Activated B cell treated with CpG ODN at 0.5 μM for 24 hours (primary cell): Measurements from ENCODE around the gene ST6GAL1. TPM values are rescaled to one million over a fixed set of nuclear protein-coding genes. Genes with fewer than 3 reads are reported as not detected.
A peak's percentile ranks its signal among the peaks of the same experiment; 100 is the strongest.

Experiments used
- ATAC-seq: fragments of 200-7000 bp; cut with Tn5 transposase; one replicate; pipeline ENCODE4 v1.10.0; 2021; ENCODE audit warnings: low read depth, mild to moderate bottlenecking, moderate library complexity
- CTCF ChIA-PET: fragments of 350-600 bp; sonication (Branson Sonifier 250); formaldehyde crosslinking; loops from one replicate; lab custom pipeline; 2021; ENCODE audit warnings: antibody characterized with exemption; lab: Charles Lee
- POLR2A ChIA-PET: fragments of 350-600 bp; sonication (Branson Sonifier 250); formaldehyde crosslinking; loops from one replicate; lab custom pipeline; 2021; ENCODE audit warnings: antibody characterized with exemption; lab: Charles Lee
- DNase-seq: peaks from one replicate; pipeline ENCODE4 v3.0.0; 2022
- H3K27ac Mint-ChIP-seq: one replicate; pipeline ENCODE4 v1.8.0; 2020; ENCODE audit warnings: mixed read lengths
- H3K27me3 Mint-ChIP-seq: one replicate; pipeline ENCODE4 v1.8.0; 2021; ENCODE audit warnings: mixed read lengths
- H3K36me3 Mint-ChIP-seq: one replicate; pipeline ENCODE4 v1.8.0; 2021; ENCODE audit warnings: low read depth, mixed read lengths
- H3K4me1 Mint-ChIP-seq: one replicate; pipeline ENCODE4 v1.8.0; 2021; ENCODE audit warnings: mixed read lengths
- H3K4me3 Mint-ChIP-seq: one replicate; pipeline ENCODE4 v1.8.0; 2020; ENCODE audit warnings: mild to moderate bottlenecking, mixed read lengths
- H3K9me3 Mint-ChIP-seq: one replicate; pipeline ENCODE4 v1.8.0; 2020; ENCODE audit warnings: mixed read lengths
- CTCF ChIP-seq: fragments of 200-600 bp; IDR thresholded peaks from one replicate; pipeline ENCODE4 v1.8.0; 2022; ENCODE audit warnings: antibody characterized with exemption, mild to moderate bottlenecking
- intact Hi-C: fragments of 100-400 bp; cut with micrococcal nuclease; formaldehyde crosslinking; loops from one replicate; pipeline ENCODE4 v1.15.1; 2024
- total RNA-seq: library from RNA; stranded (reverse); gene quantifications from 2 replicates; pipeline ENCODE4 v1.2.3, GENCODE V29; 2022

The ST6GAL1 gene
- total RNA-seq, 1 donor from 2014 or later = 328 TPM

DNA sequence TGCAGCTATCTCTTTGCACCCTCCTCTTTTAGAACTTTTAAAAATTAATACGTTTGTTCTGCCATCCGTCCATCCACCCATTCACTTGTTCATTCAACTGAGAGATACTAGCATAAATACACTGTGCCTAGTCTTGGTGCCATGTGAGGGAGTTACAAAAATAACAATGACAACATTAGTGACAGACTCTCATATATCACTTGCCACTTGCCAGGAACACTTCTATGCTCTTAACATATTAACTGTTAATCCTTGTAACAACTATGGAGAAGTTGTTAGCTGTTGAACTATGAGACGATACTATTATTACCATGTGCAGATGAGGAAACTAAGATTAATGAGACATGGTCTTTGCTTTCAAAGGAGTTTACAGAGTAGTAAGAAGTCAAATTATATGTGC lies 175.4 kb downstream of the ST6GAL1 start:
- no peak overlapping the region for H3K27ac Mint-ChIP-seq
- no peak for DNase-seq
- POLR2A ChIA-PET = no interaction called here

DNA sequence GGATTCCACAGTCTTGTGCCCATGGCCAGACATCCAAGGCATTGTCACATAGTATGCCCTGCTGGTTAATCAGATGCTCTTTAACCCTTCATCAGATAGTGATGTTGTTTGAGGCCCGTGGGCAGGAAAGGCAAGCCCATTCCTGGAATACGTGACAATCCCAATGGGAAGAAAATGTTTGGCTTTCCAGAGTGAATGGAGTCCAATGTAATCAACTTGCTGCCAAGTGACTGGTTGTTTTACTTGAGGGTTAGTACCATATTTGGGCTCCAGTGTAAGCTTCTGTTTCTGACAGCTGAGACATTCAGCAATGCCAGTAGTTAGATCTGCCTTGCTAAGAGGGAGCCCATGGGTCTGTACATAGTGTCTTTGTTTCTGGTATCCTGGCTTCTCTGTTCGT lies 177.7 kb downstream of the ST6GAL1 start:
- no peak overlapping the region for H3K27ac Mint-ChIP-seq
- intact Hi-C loops = no loop called here
- no peaks in the 10 kb centered on the region for H3K9me3 Mint-ChIP-seq
- DNase-seq (no peak), ATAC-seq (no peak)
- no peak overlapping the region for H3K4me3 Mint-ChIP-seq
- POLR2A ChIA-PET = no interaction called here
- H3K36me3 Mint-ChIP-seq = no peaks in the 10 kb centered on the region
- TF ChIP-seq CTCF = no peak
- CTCF ChIA-PET = interaction anchor here (7.9 kb wide), 1 partner anchor 43 kb away, joined by 168 read pairs; no protein-coding TSS in a partner anchor
- no peaks in the 10 kb centered on the region for H3K27me3 Mint-ChIP-seq
- H3K4me1 Mint-ChIP-seq = peaks cover 5% of the 10 kb centered on the region

More for the DNA sequence above, 175.4 kb downstream of the ST6GAL1 start:
- Mint-ChIP-seq H3K9me3 (no peaks in the 10 kb centered on the region), H3K4me1 (peaks cover 18% of the 10 kb centered on the region), H3K27me3 (no peaks in the 10 kb centered on the region), H3K36me3 (no peaks in the 10 kb centered on the region), H3K4me3 (no peak overlapping the region)
- intact Hi-C loops = no loop called here
- no peak for TF ChIP-seq CTCF
- CTCF ChIA-PET = interaction anchor here (1.5 to 1.7 kb wide), 3 partner anchors 45 to 256 kb away, joined by 4 to 6 read pairs (median 5); no protein-coding TSS in a partner anchor
- no peak for ATAC-seq

- POLR2A ChIA-PET = no interaction called here
Observed at GRCh38 chr3:187110156-187110555, 179.8 kb downstream of the ST6GAL1 start.

DNA sequence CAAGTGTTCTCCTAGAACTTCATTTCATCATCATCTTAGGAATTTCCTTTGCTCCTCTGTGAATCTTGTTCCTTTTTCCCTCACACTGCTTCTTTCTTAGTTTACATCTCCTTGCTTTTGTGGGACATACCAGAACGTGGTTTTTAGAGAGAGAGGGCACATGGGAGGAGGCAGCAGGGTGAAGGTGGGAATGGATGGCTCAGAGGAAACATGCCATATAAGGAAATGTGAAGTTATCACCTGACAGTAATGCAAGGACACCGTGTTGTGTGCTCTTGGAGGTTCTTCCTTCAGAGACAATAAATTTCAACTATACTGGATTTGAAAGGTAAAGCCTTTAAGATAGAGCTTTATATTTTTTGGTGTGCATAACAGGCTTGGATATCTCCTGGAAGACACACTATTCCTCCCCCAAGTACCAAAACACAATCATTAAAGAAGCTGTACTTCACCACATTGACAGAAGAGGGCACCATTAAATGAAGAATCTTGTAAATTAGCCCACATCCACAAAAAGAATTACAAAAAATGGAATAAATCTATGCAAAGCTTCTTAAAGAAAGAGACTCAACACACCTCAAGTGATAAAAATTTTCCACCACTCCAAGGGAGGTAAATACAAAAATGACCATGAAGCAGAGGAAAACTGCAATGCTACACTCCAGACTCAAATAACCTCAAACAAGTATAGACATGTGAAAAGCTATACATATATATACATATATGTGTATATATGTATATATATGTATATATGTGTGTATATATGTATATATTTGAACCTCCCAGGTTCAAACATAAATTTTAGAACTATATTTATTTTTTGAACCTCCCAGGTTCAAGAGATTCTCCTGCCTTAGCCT lies 182.8 kb downstream of the ST6GAL1 start:
- ChIA-PET POLR2A (interaction anchor here (0.5 to 3.9 kb wide), 7 partner anchors 26 to 438 kb away, joined by 3 to 28 read pairs (median 10); partner anchors contain the start of genes RPL39L and ST6GAL1), CTCF (interaction anchor here (0.6 to 7.9 kb wide), 28 partner anchors 9 to 498 kb away, joined by 3 to 168 read pairs (median 6); partner anchors contain the start of gene RPL39L)
- Mint-ChIP-seq H3K36me3 (no peaks in the 10 kb centered on the region), H3K27ac (no peak overlapping the region), H3K4me3 (no peak overlapping the region), H3K4me1 (peaks cover 9% of the 10 kb centered on the region), H3K27me3 (no peaks in the 10 kb centered on the region), H3K9me3 (no peaks in the 10 kb centered on the region)
- intact Hi-C loops = loop anchor here (1.0 kb wide), 4 partner anchors 26 to 264 kb away; partner anchors contain the start of gene RPL39L
- TF ChIP-seq CTCF = no peak
- ATAC-seq (peak; percentile 49), DNase-seq (no peak)

More at GRCh38 chr3:187110156-187110555, 179.8 kb downstream of the ST6GAL1 start:
- CTCF ChIA-PET = interaction anchor here (0.6 to 7.9 kb wide), 7 partner anchors 14 to 261 kb away, joined by 3 to 168 read pairs (median 4); no protein-coding TSS in a partner anchor
- Mint-ChIP-seq H3K36me3 (no peaks in the 10 kb centered on the region), H3K4me1 (peaks cover 9% of the 10 kb centered on the region), H3K27me3 (no peaks in the 10 kb centered on the region), H3K27ac (no peak overlapping the region), H3K4me3 (no peak overlapping the region), H3K9me3 (no peaks in the 10 kb centered on the region)
- intact Hi-C loops = no loop called here
- DNase-seq = no peak
- TF ChIP-seq CTCF = no peak
- ATAC-seq = no peak

GRCh38 chr3:187114511-187114910 lies 184.2 kb downstream of the ST6GAL1 start:
- no peaks in the 10 kb centered on the region for H3K9me3 Mint-ChIP-seq
- no peaks in the 10 kb centered on the region for H3K36me3 Mint-ChIP-seq
- no peak overlapping the region for H3K4me3 Mint-ChIP-seq
- no peak for TF ChIP-seq CTCF
- POLR2A ChIA-PET = interaction anchor here (3.9 kb wide), 1 partner anchor 25 kb away, joined by 28 read pairs; the partner anchor contains the start of gene RPL39L
- no peaks in the 10 kb centered on the region for H3K27me3 Mint-ChIP-seq
- no peak for DNase-seq
- H3K4me1 Mint-ChIP-seq = peaks cover 9% of the 10 kb centered on the region
- ATAC-seq = no peak
- intact Hi-C loops = no loop called here
- CTCF ChIA-PET = interaction anchor here (1.4 to 7.9 kb wide), 9 partner anchors 9 to 295 kb away, joined by 3 to 168 read pairs (median 16); partner anchors contain the start of gene RPL39L
- H3K27ac Mint-ChIP-seq = no peak overlapping the region
